OCI-LY1 (cell line): ENCODE measurements around the gene DHRS1.

Experiments used
- H2AFZ ChIP-seq: fragments of 200-600 bp; sonication (generic), shearing (Covaris generic); 2 replicates; pipeline ENCODE4 v1.6.0; 2014; ENCODE audit warnings: antibody characterized with exemption, mild to moderate bottlenecking, low read length
- H3F3A ChIP-seq: fragments of 200-600 bp; sonication (generic), shearing (Covaris generic); 2 replicates; pipeline ENCODE4 v1.6.0; 2014; ENCODE audit warnings: mild to moderate bottlenecking, antibody characterized with exemption, low read length, moderate library complexity; ENCODE audit not compliant: insufficient read depth
- H3K27ac ChIP-seq: fragments of 200-600 bp; sonication (generic); 2 replicates; pipeline ENCODE4 v1.5.1; 2014; ENCODE audit warnings: low read length, mixed run types, mild to moderate bottlenecking, low read depth; ENCODE audit not compliant: poor library complexity, severe bottlenecking
- H3K27me3 ChIP-seq: fragments of 200-600 bp; sonication (generic); 2 replicates; pipeline ENCODE4 v1.6.0; 2014; ENCODE audit warnings: antibody characterized with exemption, mild to moderate bottlenecking, low read length, moderate library complexity; ENCODE audit not compliant: insufficient read depth
- H3K36me3 ChIP-seq: fragments of 200-600 bp; sonication (generic); 2 replicates; pipeline ENCODE4 v1.6.1; 2014; ENCODE audit warnings: mild to moderate bottlenecking, antibody characterized with exemption, low read length, moderate library complexity, mixed read lengths; ENCODE audit not compliant: insufficient read depth
- H3K4me1 ChIP-seq: fragments of 200-600 bp; sonication (generic); 2 replicates; pipeline ENCODE4 v1.5.1; 2014; ENCODE audit warnings: mild to moderate bottlenecking, low read length, moderate library complexity; ENCODE audit not compliant: insufficient read depth, severe bottlenecking
- H3K4me2 ChIP-seq: fragments of 200-600 bp; sonication (generic), shearing (Covaris generic); 2 replicates; pipeline ENCODE4 v1.6.1; 2014; ENCODE audit warnings: low read length
- H3K4me3 ChIP-seq: fragments of 200-600 bp; sonication (generic); 2 replicates; pipeline ENCODE4 v1.5.1; 2014; ENCODE audit warnings: low read length, low read depth, mild to moderate bottlenecking, mixed read lengths; ENCODE audit not compliant: poor library complexity, severe bottlenecking
- H3K79me2 ChIP-seq: fragments of 200-600 bp; shearing (Covaris generic); 2 replicates; pipeline ENCODE4 v1.6.1; 2016; ENCODE audit warnings: mixed run types, low read length, mixed read lengths; ENCODE audit not compliant: insufficient read depth
- H3K9ac ChIP-seq: fragments of 200-600 bp; sonication (generic), shearing (Covaris generic); 2 replicates; pipeline ENCODE4 v1.6.1; 2014; ENCODE audit warnings: mild to moderate bottlenecking, low read length, mixed read lengths
- H3K9me2 ChIP-seq: fragments of 200-600 bp; sonication (generic), shearing (Covaris generic); 2 replicates; pipeline ENCODE4 v1.6.1; 2014; ENCODE audit warnings: low read depth, mild to moderate bottlenecking, low read length, mixed read lengths
- H3K9me3 ChIP-seq: fragments of 200-600 bp; shearing (Covaris generic); 2 replicates; pipeline ENCODE4 v1.6.1; 2014; ENCODE audit warnings: low read length, mixed read lengths
- H4K20me1 ChIP-seq: fragments of 200-600 bp; sonication (generic), shearing (Covaris generic); 2 replicates; pipeline ENCODE4 v1.6.0; 2016; ENCODE audit warnings: mild to moderate bottlenecking, low read length; ENCODE audit not compliant: insufficient read depth
- EZH2 ChIP-seq: fragments of 200-600 bp; sonication (generic), shearing (Covaris generic); IDR thresholded peaks from 2 replicates; pipeline ENCODE4 v1.8.0; 2017; ENCODE audit warnings: borderline replicate concordance, mixed run types, mild to moderate bottlenecking, antibody characterized with exemption, low read length, moderate library complexity, mixed read lengths
- TF ChIP-seq, protein P1 (sequence below): fragments of 200-600 bp; sonication (generic), shearing (Covaris generic); IDR thresholded peaks from 2 replicates; pipeline ENCODE4 v1.5.1; 2017; ENCODE audit warnings: mild to moderate bottlenecking, antibody characterized with exemption, low read length, moderate library complexity, mixed read lengths

Gene DHRS1

DNA sequence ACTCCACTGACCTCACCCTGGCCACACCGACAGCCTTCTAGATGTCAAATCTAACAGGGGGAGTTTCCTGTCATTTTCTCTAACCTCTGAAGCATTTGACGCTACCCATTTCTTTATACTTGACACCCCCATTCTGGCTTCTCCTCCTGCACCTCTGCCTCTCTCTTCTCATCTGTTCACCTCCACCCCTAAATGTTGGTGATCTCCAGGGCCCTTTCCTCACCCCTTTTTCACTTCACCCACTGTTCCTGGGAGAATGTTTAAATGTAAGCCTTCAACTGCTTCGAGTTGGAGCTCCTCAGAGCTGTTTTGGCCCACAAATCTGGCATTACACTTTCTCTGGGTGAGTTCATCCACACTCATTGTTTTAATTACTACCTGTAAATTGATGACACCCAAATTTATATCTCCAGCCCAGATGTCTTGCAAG, 27.7 kb downstream of the DHRS1 start:
- Histone ChIP-seq H3K9ac (peak overlapping the region; percentile 60), H3F3A (no peaks in the 10 kb centered on the region), H3K36me3 (no peaks in the 10 kb centered on the region), H3K4me1 (peaks cover 44% of the 10 kb centered on the region), H3K4me3 (peak overlapping the region; percentile 67), H3K27me3 (no peaks in the 10 kb centered on the region), H4K20me1 (no peaks in the 10 kb centered on the region), H3K27ac (peak overlapping the region; percentile 63), H3K9me3 (no peaks in the 10 kb centered on the region), H3K4me2 (peak overlapping the region; percentile 69), H3K9me2 (no peaks in the 10 kb centered on the region), H2AFZ (no peak overlapping the region), H3K79me2 (no peaks in the 10 kb centered on the region)
- TF ChIP-seq EZH2: no peak
- TF ChIP-seq, protein P1, sequence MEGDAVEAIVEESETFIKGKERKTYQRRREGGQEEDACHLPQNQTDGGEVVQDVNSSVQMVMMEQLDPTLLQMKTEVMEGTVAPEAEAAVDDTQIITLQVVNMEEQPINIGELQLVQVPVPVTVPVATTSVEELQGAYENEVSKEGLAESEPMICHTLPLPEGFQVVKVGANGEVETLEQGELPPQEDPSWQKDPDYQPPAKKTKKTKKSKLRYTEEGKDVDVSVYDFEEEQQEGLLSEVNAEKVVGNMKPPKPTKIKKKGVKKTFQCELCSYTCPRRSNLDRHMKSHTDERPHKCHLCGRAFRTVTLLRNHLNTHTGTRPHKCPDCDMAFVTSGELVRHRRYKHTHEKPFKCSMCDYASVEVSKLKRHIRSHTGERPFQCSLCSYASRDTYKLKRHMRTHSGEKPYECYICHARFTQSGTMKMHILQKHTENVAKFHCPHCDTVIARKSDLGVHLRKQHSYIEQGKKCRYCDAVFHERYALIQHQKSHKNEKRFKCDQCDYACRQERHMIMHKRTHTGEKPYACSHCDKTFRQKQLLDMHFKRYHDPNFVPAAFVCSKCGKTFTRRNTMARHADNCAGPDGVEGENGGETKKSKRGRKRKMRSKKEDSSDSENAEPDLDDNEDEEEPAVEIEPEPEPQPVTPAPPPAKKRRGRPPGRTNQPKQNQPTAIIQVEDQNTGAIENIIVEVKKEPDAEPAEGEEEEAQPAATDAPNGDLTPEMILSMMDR: no peak

- no peaks in the 10 kb centered on the region for H3F3A ChIP-seq
- H3K9me2 ChIP-seq: no peaks in the 10 kb centered on the region
- TF ChIP-seq EZH2: no peak
- TF ChIP-seq, protein P1: peak; percentile 83
- no peaks in the 10 kb centered on the region for H3K9me3 ChIP-seq
- peak within 1 kb of the TSS; percentile 71 for H3K27ac ChIP-seq
- H3K27me3 ChIP-seq: no peaks in the 10 kb centered on the region
- peaks cover 44% of the 10 kb centered on the region for H3K4me1 ChIP-seq
- peak within 1 kb of the TSS; percentile 67 for H3K4me3 ChIP-seq
- H3K4me2 ChIP-seq: peak within 1 kb of the TSS; percentile 69
- H2AFZ ChIP-seq: no peak within 1 kb of the TSS
- H3K79me2 ChIP-seq: no peaks in the 10 kb centered on the region
- 0 out of 2 replicates have a peak, but pooled peaks cover 3% of the 10 kb centered on the region for H3K36me3 ChIP-seq
- H4K20me1 ChIP-seq: no peaks in the 10 kb centered on the region
- H3K9ac ChIP-seq: peak within 1 kb of the TSS; percentile 82
These were observed 28.3 kb downstream of the DHRS1 start, which contains the start of gene RABGGTA for GRCh38 chr14:24271134-24271833. Gene RABGGTA (minus strand): TSS chr14:24271597. CDS start chr14:24271115, 482 bp downstream.

- H3K9me3 ChIP-seq: no peaks in the 10 kb centered on the region
- no peaks in the 10 kb centered on the region for H3K9me2 ChIP-seq
- no peaks in the 10 kb centered on the region for H3F3A ChIP-seq
- TF ChIP-seq EZH2: no peak
- TF ChIP-seq, protein P1: no peak
- H3K9ac ChIP-seq: peak overlapping the region; percentile 82
- H3K4me3 ChIP-seq: peak overlapping the region; percentile 67
- peak overlapping the region; percentile 71 for H3K27ac ChIP-seq
- no peak overlapping the region for H2AFZ ChIP-seq
- H3K36me3 ChIP-seq: 0 out of 2 replicates have a peak, but pooled peaks cover 3% of the 10 kb centered on the region
- H4K20me1 ChIP-seq: no peaks in the 10 kb centered on the region
- H3K79me2 ChIP-seq: no peaks in the 10 kb centered on the region
- H3K4me2 ChIP-seq: peak overlapping the region; percentile 69
- no peaks in the 10 kb centered on the region for H3K27me3 ChIP-seq
- peaks cover 42% of the 10 kb centered on the region for H3K4me1 ChIP-seq
These were observed 28.9 kb downstream of the DHRS1 start for GRCh38 chr14:24270537-24271133.
